GM18951 (cell line): ENCODE results near the gene SLC31A1.
"Not testable (repeated sequence)": the region's sequence is repeated elsewhere in the genome, so short reads cannot be mapped to it uniquely, and the experiment has no call there.

ENCODE experiments used
- POLR2A ChIP-seq: IDR thresholded peaks from 4 replicates; pipeline ENCODE4 v1.6.1; 2011; ENCODE audit warnings: mild to moderate bottlenecking; ENCODE audit not compliant: insufficient read length, insufficient read depth; ENCODE audit errors: extremely low read depth
- in situ Hi-C: fragments of 300-500 bp; cut with MboI; formaldehyde crosslinking; loops from one replicate; pipeline ENCODE4 v1.12.0; 2022; ENCODE audit warnings: low sequenced_read_pairs, mixed read lengths, inconsistent platforms; ENCODE audit not compliant: unreplicated experiment

Gene SLC31A1

GRCh38 chr9:113261917-113262671 is 40.8 kb downstream of the SLC31A1 start:
- TF ChIP-seq POLR2A: no peak
- in situ Hi-C loops: no loop called here

GRCh38 chr9:113266174-113266573 is 44.8 kb downstream of the SLC31A1 start:
- in situ Hi-C loops: no loop called here
- no peak for TF ChIP-seq POLR2A

DNA sequence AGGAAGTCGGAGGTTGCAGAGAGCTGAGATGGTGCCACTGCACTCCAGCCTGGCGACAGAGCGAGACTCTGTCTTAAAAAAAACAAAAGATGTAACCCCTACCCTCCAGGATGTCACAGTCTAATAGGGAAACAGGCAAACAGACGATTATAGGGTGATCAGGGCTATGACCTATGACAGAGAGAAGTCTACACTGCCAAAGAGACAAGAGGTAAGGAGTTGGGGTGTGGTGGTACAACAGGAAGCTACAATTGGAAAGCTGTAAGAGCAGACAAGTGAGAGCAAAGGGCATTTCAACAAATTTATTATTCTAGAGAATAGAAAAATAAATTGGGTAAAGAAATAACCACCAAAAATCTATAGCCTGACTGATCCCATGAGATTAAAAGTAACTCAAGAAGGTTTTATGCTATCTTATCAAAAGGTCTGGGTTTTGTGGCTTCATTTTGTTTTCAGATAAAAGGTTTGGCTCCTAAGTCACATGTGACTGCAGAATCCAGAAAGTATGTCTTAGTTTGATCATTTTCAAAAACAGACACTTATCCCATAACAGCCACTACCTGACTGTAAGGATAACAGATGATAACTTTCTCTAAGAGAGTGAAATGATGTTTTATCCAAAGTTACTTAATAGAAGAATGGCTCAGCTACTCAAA is 46.7 kb downstream of the SLC31A1 start:
- in situ Hi-C loops: no loop called here
- no peak for TF ChIP-seq POLR2A

GRCh38 chr9:113269355-113269754 is 48.0 kb downstream of the SLC31A1 start:
- in situ Hi-C loops: no loop called here
- no peak for TF ChIP-seq POLR2A

- in situ Hi-C loops: no loop called here
- TF ChIP-seq POLR2A: no peak
Observed at GRCh38 chr9:113269871-113270270, 48.5 kb downstream of the SLC31A1 start.

- in situ Hi-C loops: no loop called here
- no peak for TF ChIP-seq POLR2A
Observed at GRCh38 chr9:113274474-113275156, 53.3 kb downstream of the SLC31A1 start.

- in situ Hi-C loops: no loop called here
- TF ChIP-seq POLR2A: peak; percentile 90
Observed at GRCh38 chr9:113275157-113276131, 54.1 kb downstream of the SLC31A1 start, which contains the start of the genes CDC26 and PRPF4. Gene CDC26, minus strand, starts transcription at chr9:113275572. Its CDS starts 3,065 bp downstream, at chr9:113272507. Gene PRPF4, plus strand, starts transcription at chr9:113275658. Its CDS starts 86 bp downstream, at chr9:113275744.

DNA sequence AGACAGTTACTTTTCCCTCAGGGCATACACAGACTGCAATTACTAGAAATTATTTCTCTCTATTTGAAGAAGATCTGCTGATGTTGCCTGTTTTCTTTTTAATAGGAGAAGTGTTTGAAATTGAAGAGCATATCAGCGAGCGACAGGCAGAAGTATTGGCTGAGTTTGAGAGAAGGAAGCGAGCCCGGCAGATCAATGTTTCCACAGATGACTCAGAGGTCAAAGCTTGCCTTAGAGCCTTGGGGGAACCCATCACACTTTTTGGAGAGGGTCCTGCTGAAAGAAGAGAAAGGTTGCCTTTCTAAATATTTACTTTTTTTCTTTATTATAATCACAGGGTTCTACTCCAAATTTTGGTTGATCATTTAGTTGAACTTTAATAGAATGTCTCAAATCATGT is 57.5 kb downstream of the SLC31A1 start:
- in situ Hi-C loops: no loop called here
- TF ChIP-seq POLR2A: no peak

DNA sequence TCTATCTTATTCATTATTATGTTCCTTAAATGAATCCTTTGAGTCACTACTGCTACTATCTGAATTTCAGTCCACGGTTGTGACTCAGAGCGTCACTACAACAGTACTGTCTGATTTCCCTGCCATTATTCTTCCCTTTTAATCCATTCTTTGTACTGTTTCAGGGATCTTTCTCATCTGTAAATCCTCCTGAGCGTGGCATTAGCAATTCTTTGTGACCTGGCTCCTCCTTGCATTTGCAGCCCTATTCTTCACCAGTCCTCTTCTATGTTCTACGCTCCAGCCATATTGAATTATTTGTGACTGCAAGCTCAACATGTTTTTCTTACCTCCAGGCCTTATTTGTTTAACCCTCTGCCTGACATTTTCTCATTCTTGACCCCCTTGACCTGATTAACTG is 60.0 kb downstream of the SLC31A1 start:
- in situ Hi-C loops: no loop called here
- no peak for TF ChIP-seq POLR2A

DNA sequence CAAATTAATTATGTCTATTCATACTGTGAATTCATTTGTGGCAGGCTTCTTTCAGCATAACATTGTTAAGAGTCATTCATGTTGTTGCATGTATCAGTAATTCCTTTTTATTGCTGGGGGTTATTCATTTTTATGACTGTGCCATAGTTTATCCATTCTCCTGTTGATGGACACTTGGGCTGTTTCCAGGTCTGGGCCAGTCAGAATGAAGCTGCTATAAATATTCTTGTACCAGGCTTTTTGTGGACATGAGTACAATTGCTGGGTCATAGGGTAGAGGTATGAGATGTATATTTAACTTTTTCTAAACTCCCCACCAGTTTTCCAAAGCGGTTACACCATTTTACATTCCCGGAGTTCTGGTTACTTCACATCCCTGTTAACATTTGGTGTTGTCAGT is 67.7 kb downstream of the SLC31A1 start:
- TF ChIP-seq POLR2A: no peak
- in situ Hi-C loops: no loop called here

- in situ Hi-C loops: no loop called here
Observed at GRCh38 chr9:113290052-113290607, 68.8 kb downstream of the SLC31A1 start.

GRCh38 chr9:113293285-113293878 is 72.0 kb downstream of the SLC31A1 start:
- TF ChIP-seq POLR2A: no peak
- in situ Hi-C loops: no loop called here

More at GRCh38 chr9:113290052-113290607, 68.8 kb downstream of the SLC31A1 start:
- no peak for TF ChIP-seq POLR2A

DNA sequence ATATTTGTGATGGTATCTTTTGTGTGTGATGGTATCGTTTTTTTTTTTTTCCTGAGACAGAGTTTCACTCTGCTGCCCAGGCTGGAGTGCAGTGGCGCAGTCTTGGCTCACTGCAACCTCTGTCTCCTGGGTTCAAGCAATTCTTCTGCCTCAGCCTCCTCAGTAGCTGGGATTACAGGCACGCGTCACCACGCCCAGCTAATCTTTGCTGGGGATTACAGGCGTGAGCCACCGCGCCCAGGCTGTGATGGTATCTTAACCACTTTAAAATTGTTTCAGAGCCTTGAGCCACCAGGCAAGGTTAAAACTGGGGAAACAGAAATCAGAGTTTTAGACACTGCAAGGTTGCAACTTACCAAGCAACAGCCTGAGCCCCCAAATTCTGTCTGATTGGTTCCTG is 74.9 kb downstream of the SLC31A1 start:
- in situ Hi-C loops: not testable (repeated sequence)
